GM12872 (cell line): ENCODE measurements around the gene DPYSL5.

Source experiments
- TF ChIP-seq, protein P1 (sequence below): IDR thresholded peaks from 3 replicates; pipeline ENCODE4 v1.5.1; 2011; ENCODE audit warnings: low read depth, mild to moderate bottlenecking, low read length, moderate library complexity; ENCODE audit not compliant: insufficient read depth

DPYSL5 gene

DNA sequence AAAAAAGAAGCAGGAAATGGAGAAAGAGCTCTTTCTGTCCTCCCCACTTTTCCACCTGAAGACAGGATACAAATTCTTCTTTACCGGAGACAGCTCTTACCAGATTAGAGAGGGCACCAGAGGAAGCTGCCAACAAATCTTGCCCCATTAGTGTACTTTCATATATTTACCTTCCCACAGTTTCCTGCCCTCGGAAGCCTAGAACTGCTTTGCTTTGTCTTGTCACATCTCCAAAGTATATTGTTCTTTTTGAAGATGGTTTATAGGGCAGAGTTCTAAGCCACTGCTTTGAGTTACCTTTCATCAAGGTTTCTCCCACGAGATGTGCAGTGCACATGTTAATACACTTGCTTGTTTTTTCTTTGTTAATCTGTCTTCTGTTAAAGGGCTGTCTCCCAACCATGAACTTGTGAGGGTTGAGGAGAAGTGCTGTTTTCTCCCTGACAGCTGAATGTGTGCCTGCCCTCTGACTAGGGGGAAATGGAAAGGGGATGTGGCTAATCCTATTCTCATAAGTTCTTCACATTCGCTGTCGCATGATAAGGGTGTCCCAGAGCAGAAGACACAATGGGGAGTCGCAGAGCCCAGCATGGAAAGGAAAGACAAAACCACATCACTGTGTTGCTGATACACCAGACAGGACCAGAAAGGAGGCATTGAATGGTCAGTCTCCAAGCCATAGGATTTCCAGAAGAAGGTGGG lies 37.9 kb upstream of the DPYSL5 start:
- TF ChIP-seq, protein P1, sequence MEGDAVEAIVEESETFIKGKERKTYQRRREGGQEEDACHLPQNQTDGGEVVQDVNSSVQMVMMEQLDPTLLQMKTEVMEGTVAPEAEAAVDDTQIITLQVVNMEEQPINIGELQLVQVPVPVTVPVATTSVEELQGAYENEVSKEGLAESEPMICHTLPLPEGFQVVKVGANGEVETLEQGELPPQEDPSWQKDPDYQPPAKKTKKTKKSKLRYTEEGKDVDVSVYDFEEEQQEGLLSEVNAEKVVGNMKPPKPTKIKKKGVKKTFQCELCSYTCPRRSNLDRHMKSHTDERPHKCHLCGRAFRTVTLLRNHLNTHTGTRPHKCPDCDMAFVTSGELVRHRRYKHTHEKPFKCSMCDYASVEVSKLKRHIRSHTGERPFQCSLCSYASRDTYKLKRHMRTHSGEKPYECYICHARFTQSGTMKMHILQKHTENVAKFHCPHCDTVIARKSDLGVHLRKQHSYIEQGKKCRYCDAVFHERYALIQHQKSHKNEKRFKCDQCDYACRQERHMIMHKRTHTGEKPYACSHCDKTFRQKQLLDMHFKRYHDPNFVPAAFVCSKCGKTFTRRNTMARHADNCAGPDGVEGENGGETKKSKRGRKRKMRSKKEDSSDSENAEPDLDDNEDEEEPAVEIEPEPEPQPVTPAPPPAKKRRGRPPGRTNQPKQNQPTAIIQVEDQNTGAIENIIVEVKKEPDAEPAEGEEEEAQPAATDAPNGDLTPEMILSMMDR, result no peak

- TF ChIP-seq, protein P1, result no peak
Observed at GRCh38 chr2:26811261-26811660, 36.7 kb upstream of the DPYSL5 start.

- TF ChIP-seq, protein P1, result no peak
Observed at GRCh38 chr2:26811791-26812694, 35.9 kb upstream of the DPYSL5 start.

GRCh38 chr2:26812731-26813130 lies 35.2 kb upstream of the DPYSL5 start:
- TF ChIP-seq, protein P1, result no peak

- TF ChIP-seq, protein P1, result no peak
Observed at GRCh38 chr2:26816893-26817292, 31.0 kb upstream of the DPYSL5 start.

DNA sequence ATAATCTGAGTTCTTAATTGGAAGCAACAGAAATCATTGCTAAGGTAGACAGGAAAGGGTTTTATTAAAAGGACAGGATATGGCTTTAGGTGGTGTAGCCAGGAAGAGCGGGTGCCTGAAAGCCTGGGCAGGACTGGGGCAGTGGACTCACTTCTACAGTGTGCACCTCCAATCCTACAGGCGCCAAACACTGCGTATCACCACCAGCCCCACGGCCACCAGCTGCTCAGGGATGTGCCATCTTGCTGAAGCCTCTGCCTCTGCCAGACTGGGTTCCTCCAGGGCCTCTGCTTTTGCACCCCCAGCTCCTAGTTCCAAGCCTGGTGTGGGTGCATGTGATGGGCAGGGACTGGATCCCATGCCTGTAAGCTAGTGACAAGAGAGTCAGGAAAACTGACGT lies 29.7 kb upstream of the DPYSL5 start:
- TF ChIP-seq, protein P1, result no peak

DNA sequence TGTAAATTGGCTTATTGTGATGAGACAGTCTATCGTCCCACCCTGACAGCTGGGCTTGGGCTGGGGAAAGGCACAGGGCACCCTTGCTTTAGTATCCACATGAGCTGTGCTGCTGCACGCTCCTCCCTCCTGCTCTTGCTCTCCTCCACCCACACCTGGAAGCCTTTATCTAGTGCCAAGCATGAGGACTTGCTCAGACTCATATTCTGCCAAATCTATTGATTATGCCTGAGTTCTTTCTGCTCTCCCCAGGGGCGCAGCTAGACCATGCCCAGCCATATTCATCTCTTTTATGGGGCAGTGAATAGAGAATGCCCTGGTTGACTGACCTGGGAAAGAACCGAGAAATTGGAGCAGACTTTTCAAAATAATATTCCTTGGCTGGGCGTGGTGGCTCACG lies 29.0 kb upstream of the DPYSL5 start:
- TF ChIP-seq, protein P1, result no peak
